Measurements from ENCODE around the gene SFRP4. TPM values are rescaled to one million over a fixed set of nuclear protein-coding genes. Genes with fewer than 3 reads are reported as not detected.

SFRP4 gene
- total RNA-seq, 1 donor from 2014 or later: 0.26 TPM

DNA sequence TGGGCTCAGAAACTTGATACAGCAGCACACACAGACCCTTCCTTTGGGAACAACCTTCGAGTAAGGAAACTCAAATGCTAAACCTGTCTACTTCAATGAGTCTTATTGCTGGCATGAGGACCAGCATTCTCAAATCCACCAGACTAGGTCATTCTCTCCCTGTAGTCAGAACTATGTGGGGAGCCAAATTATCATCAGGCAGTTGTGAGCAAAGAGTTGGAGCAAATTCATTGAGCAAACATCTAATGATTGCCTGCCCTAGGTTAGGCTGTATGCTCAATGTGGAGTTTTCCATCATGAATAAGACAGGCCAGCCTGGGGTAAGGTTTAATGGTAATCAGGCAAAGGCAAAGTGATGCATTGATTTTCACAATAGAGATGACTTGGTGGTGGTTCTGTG, 7.4 kb upstream of the SFRP4 start:
- Histone ChIP-seq H3K4me3 (ENCODE audit: low read depth, low read length) (no peak overlapping the region), H3K36me3 (ENCODE audit: control insufficient read depth, insufficient read depth, low read length) (no peaks in the 10 kb centered on the region), H3K27me3 (ENCODE audit: control insufficient read depth, insufficient read depth, low read length) (no peaks in the 10 kb centered on the region)
- no peak for TF ChIP-seq CTCF (IDR thresholded peaks at IDR 0.05; ENCODE audit: insufficient read depth, low read length, severe bottlenecking)
- no peak for FAIRE-seq
- no peak for DNase-seq (ENCODE audit: low read depth)

GRCh38 chr7:37921876-37922275, 5.3 kb upstream of the SFRP4 start:
- FAIRE-seq (no peak), DNase-seq (ENCODE audit: low read depth) (no peak)
- no peaks in the 10 kb centered on the region for H3K36me3 ChIP-seq (ENCODE audit: control insufficient read depth, insufficient read depth, low read length)
- H3K27me3 ChIP-seq (ENCODE audit: control insufficient read depth, insufficient read depth, low read length): peaks cover 5% of the 10 kb centered on the region
- H3K4me3 ChIP-seq (ENCODE audit: low read depth, low read length): no peak overlapping the region
- TF ChIP-seq CTCF (IDR thresholded peaks at IDR 0.05; ENCODE audit: insufficient read depth, low read length, severe bottlenecking): no peak

DNA sequence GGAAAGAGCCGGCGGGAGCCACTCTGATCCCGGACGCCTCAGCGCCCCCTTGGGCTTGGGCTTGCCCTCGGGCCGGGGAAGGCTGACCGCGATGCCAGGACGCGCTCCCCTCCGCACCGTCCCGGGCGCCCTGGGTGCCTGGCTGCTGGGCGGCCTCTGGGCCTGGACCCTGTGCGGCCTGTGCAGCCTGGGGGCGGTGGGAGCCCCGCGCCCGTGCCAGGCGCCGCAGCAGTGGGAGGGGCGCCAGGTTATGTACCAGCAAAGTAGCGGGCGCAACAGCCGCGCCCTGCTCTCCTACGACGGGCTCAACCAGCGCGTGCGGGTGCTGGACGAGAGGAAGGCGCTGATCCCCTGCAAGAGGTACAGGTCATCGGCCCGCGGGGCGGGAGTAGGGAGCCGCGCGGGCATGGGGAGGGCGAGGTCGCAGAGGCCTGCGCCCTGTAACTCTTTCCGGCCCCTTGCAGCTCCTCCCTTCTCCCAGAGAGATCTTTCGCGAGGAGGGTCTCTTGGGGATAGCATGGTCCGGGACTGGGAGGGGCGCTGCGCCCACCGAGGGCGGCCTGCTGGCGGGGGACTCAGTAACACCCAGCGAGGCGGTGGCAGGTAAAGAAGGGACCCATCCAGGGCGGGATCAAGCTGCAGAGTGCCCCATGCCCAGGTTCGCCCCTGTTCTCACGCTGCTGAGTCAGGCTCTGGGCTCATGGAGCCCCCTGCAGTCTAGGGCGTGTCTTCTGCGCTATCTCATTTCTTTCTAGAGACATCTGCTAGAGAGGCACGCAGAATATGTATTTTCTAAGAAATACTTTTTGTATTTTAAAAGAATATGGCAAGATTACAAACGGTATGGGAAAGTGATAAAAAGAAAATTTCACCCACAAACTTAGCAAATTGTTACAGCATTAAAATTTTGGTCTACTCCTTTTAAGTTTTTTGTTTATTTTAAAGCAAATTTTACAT, 4.5 kb upstream of the SFRP4 start:
- FAIRE-seq (no peak), DNase-seq (ENCODE audit: low read depth) (no peak)
- Histone ChIP-seq H3K27me3 (ENCODE audit: control insufficient read depth, insufficient read depth, low read length) (peaks cover 8% of the 10 kb centered on the region), H3K36me3 (ENCODE audit: control insufficient read depth, insufficient read depth, low read length) (no peaks in the 10 kb centered on the region), H3K4me3 (ENCODE audit: low read depth, low read length) (peak overlapping the region; percentile 62)
- TF ChIP-seq CTCF (IDR thresholded peaks at IDR 0.05; ENCODE audit: insufficient read depth, low read length, severe bottlenecking): no peak

DNA sequence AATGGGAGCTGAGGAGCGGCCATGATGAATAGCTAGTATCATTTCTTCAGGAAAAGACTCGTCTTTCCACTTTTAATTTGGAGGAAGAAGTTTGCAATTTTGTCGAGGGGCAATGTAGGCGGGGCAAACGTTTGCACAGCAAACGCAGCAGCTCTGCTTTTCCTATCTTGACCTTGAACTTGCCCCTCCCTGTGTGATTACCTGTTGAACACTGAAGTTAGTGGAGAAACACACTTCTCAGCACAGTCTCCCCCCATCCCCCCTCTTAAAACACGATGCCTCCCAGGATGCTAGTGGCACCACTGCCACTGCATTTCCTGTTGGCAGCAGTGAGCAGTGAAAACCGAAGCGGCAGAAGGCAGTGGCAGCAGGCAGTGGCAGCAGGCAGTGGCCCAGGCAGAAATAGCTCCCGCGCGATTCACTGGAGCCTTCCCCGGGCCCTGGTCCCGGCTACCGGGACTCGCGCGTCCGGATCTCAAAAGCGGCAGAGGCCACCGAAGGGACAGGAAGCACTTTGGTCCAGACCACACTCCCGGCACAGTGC, 3.8 kb upstream of the SFRP4 start, which contains the start of gene EPDR1:
EPDR1 (plus strand) TSS at position 336 of the 544 bp plus-strand sequence. CDS start 300 bp downstream, outside the sequence.
- no peaks in the 10 kb centered on the region for H3K36me3 ChIP-seq (ENCODE audit: control insufficient read depth, insufficient read depth, low read length)
- TF ChIP-seq CTCF (IDR thresholded peaks at IDR 0.05; ENCODE audit: insufficient read depth, low read length, severe bottlenecking): peak; percentile 43
- peak within 1 kb of the TSS; percentile 62 for H3K4me3 ChIP-seq (ENCODE audit: low read depth, low read length)
- peak; percentile 36 for DNase-seq (ENCODE audit: low read depth)
- peaks cover 14% of the 10 kb centered on the region for H3K27me3 ChIP-seq (ENCODE audit: control insufficient read depth, insufficient read depth, low read length)
- FAIRE-seq: no peak

- no peaks in the 10 kb centered on the region for H3K36me3 ChIP-seq (ENCODE audit: control insufficient read depth, insufficient read depth, low read length)
- no peak for TF ChIP-seq CTCF (IDR thresholded peaks at IDR 0.05; ENCODE audit: insufficient read depth, low read length, severe bottlenecking)
- H3K4me3 ChIP-seq (ENCODE audit: low read depth, low read length): no peak overlapping the region
- no peak for FAIRE-seq
- no peak for DNase-seq (ENCODE audit: low read depth)
- H3K27me3 ChIP-seq (ENCODE audit: control insufficient read depth, insufficient read depth, low read length): peaks cover 14% of the 10 kb centered on the region
These were observed 1.9 kb upstream of the SFRP4 start for GRCh38 chr7:37918526-37918925.

Data from bronchial epithelial cell (primary cell).